Measurements from ENCODE around the gene IFNB1.
A peak's percentile ranks its signal among the peaks of the same experiment; 100 is the strongest.

IFNB1 gene

DNA sequence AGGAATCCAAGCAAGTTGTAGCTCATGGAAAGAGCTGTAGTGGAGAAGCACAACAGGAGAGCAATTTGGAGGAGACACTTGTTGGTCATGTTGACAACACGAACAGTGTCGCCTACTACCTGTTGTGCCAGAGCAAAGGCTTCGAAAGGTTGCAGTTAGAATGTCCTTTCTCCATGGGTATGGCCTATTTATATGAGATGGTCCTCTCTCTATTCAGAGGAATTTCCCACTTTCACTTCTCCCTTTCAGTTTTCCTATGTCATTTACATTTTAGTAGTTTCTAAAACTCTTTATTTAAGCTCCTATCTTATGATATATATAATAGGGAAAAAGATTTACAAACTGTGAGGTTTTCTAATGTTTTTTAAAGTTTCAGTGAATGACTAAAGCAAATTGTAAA lies at the start of gene IFNB1:
IFNB1 (minus strand) TSS at position 162 of the 400 bp plus-strand sequence; CDS start at position 89, 73 bp downstream.
- TF ChIP-seq, protein P1, sequence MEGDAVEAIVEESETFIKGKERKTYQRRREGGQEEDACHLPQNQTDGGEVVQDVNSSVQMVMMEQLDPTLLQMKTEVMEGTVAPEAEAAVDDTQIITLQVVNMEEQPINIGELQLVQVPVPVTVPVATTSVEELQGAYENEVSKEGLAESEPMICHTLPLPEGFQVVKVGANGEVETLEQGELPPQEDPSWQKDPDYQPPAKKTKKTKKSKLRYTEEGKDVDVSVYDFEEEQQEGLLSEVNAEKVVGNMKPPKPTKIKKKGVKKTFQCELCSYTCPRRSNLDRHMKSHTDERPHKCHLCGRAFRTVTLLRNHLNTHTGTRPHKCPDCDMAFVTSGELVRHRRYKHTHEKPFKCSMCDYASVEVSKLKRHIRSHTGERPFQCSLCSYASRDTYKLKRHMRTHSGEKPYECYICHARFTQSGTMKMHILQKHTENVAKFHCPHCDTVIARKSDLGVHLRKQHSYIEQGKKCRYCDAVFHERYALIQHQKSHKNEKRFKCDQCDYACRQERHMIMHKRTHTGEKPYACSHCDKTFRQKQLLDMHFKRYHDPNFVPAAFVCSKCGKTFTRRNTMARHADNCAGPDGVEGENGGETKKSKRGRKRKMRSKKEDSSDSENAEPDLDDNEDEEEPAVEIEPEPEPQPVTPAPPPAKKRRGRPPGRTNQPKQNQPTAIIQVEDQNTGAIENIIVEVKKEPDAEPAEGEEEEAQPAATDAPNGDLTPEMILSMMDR (conservative IDR thresholded peaks at IDR 0.05; ENCODE audit: control insufficient read depth, insufficient read depth, low read depth, low read length): no peak
- no peak within 1 kb of the TSS for H3K4me3 ChIP-seq (ENCODE audit: control insufficient read depth, low read depth, low read length)
- no peak for DNase-seq (ENCODE audit: low read depth)

DNA sequence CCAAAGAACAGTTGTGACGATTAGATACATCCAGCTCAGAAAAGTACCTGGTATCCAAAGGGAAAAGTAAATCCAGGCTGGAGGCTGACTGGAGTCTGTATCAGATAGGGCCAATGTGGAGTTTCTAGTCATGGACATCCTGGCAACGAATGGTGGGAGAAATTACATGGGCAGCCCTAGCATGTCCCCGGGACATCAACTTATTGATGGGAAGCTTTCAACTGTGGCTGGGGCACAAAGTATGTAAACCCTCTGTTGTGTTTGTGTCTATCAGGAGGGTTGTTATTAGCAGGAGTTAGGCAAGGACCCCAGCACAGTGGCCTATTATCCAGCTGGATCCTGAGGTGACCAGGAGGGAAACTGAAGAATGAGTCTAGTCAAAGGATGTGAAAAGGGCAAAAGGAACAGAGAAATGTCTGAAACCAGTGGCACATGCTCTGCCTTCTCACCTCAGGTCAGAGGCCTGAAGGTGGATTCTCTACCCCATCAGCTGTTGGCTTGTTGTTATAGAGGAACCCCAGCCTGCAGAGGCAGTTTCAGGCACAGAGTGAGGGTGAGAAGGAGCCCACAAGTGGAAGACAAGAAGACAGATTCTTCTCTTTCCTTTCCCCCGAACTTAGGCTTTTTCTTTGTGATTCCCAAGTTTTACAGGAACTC lies 44.0 kb upstream of the IFNB1 start:
- DNase-seq (ENCODE audit: low read depth): no peak

DNA sequence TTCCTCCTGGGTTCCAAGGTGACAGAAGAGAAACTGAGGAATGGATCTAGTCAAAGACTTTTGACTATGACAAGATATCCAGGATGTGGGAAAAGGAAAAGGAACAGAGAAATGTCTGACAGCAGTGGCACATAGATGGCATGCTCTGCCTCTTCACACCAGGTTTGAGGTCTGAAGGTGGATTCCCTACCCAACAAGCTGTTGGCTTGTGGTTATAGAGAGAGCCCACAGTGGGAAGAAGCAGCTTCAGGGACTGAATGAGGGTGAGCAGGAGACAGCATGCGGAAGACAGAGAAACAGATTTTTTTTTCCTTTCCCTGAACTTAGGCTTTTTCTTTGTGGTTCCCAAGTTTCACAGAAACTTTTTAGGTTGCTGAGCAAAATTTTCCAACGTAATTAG lies 43.3 kb upstream of the IFNB1 start:
- TF ChIP-seq, protein P1 (conservative IDR thresholded peaks at IDR 0.05; ENCODE audit: control insufficient read depth, insufficient read depth, low read depth, low read length): no peak

More for the DNA sequence above, 44.0 kb upstream of the IFNB1 start:
- no peak overlapping the region for H3K4me3 ChIP-seq (ENCODE audit: control insufficient read depth, low read depth, low read length)
- TF ChIP-seq, protein P1 (conservative IDR thresholded peaks at IDR 0.05; ENCODE audit: control insufficient read depth, insufficient read depth, low read depth, low read length): no peak

DNA sequence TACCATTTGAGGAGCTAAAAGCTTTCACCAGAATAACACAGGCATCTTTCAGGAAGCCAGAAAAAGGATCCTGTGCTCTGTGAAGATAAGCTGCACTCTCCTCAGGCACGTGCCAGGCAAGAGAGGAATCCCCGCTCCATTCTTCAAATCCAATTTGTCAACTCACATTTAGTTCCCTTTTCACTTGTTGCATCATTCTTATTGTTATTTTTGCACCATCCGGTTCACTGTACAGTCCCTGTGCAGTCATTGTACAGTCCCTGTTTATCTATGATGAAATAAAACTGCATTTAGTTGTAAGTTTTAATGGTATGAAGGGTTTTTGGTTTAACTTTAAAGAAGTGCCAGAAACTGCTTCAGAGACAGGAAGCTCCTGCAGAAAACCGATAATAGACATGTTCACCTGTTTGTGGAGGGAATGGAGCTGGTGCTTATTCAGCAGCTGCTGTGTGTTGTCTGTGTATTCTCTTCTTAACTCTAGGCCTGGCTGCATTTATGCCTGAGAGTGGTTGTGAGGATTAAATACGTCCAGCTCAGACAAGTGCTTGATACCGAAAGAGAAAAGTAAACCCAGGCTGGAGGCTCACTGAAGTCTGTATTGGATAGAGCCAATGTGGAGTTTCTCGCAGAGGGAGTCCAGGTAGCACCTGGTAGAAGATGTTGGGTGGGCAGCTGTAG lies 41.5 kb upstream of the IFNB1 start:
- H3K4me3 ChIP-seq (ENCODE audit: control insufficient read depth, low read depth, low read length): no peak overlapping the region
- DNase-seq (ENCODE audit: low read depth): no peak
- TF ChIP-seq, protein P1 (conservative IDR thresholded peaks at IDR 0.05; ENCODE audit: control insufficient read depth, insufficient read depth, low read depth, low read length): no peak

More for the DNA sequence above, 43.3 kb upstream of the IFNB1 start:
- no peak for DNase-seq (ENCODE audit: low read depth)
- H3K4me3 ChIP-seq (ENCODE audit: control insufficient read depth, low read depth, low read length): no peak overlapping the region

DNA sequence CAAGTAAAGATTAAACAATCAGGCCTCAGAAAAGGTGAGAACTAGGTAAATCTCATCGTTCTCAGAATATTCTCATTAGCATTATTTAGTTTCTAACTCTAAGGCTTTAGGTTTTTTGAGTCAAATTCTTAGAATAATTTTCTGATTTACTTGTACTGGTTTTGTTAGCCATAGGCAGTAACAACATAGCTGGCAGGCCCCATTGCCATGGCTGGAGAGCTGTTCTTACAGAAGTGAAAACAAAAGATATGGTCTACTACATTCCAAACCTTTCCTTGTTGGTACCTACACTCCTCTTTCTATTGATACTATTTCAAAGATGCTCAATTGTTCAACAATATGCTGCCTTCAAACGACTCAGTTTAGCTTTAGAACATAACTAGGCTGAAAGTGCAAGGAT lies 36.6 kb upstream of the IFNB1 start:
- H3K4me3 ChIP-seq (ENCODE audit: control insufficient read depth, low read depth, low read length): no peak overlapping the region
- TF ChIP-seq, protein P1 (conservative IDR thresholded peaks at IDR 0.05; ENCODE audit: control insufficient read depth, insufficient read depth, low read depth, low read length): no peak
- no peak for DNase-seq (ENCODE audit: low read depth)

DNA sequence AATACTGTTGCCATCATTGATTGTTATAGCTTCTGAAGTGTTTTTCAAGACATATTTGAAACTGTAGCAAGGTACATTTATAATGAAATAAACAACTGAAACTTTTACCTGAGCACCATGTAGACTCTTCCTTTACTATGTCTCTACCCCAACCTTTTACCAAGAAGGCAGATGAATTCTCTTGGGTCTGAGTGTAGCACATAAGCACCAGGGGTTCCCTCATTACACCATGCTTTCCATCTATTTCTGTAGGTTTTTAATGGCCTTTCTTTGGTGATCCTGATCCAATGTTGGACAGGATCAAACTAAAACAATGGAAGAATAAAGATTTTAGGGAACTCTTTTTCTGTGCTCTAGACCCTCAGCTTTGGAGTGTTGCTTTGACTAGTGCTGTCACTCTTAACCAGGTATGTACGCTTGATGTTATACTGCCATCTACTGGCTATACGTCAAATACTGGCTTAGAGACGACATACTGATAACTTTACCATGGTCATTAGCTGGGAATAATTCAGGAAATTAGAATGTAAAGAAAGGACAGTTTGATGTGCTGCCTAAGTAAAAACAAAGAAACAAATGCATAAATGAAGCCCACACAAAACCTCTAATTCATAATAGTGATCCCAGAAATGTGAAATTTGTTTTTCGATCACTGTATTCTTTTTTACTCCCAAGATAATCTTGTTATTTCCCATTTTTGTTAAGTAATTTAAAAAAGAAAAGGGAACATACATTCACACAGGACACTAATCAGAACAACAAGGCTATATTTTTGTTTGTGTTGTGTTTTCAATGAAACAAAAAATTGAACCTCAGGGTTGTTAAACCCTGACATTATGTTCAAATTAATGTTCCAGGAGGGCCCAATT lies 33.2 kb upstream of the IFNB1 start:
- TF ChIP-seq, protein P1 (conservative IDR thresholded peaks at IDR 0.05; ENCODE audit: control insufficient read depth, insufficient read depth, low read depth, low read length): peak; percentile 89
- H3K4me3 ChIP-seq (ENCODE audit: control insufficient read depth, low read depth, low read length): no peak overlapping the region
- DNase-seq (ENCODE audit: low read depth): peak; percentile 80

All from fibroblast of mammary gland (primary cell).